IMR-90 (cell line): Measurements from ENCODE around the gene OR51E2. TPM values are rescaled to one million over a fixed set of nuclear protein-coding genes. Genes with fewer than 3 reads are reported as not detected.

Experiments used
- ATAC-seq: fragments of 200-7000 bp; cut with Tn5 transposase; 2 replicates; pipeline ENCODE4 v1.9.1; 2020; ENCODE audit warnings: low read depth, mild to moderate bottlenecking, moderate library complexity
- BruUV-seq: library from RNA; stranded (reverse); fragments of 400-500 nt; replicated peaks from 2 replicates; lab custom pipeline; 2021; lab: Mats Ljungman, UMichigan
- CTCF ChIA-PET: fragments of 300-600 bp; formaldehyde crosslinking; extraction: SDS; loops from one replicate; lab custom pipeline; 2021; ENCODE audit warnings: antibody characterized with exemption; lab: Yijun Ruan, JAX
- POLR2A ChIA-PET: fragments of 300-600 bp; sonication (Branson Sonifier 250); formaldehyde crosslinking; loops from one replicate; lab custom pipeline; 2022; ENCODE audit warnings: antibody characterized with exemption; ENCODE audit not compliant: unreplicated experiment; lab: Charles Lee
- DNase-seq: peaks from one replicate; pipeline ENCODE4 v3.0.0; 2013
- H2AFZ ChIP-seq: replicated peaks from 2 replicates; pipeline ENCODE3; 2013; ENCODE audit warnings: low read length, mild to moderate bottlenecking; ENCODE audit not compliant: poor library complexity
- H2AK5ac ChIP-seq: 2 replicates; pipeline ENCODE4 v1.6.1; 2013; ENCODE audit warnings: low read depth, low read length, inconsistent platforms
- H2AK9ac ChIP-seq: replicated peaks from 2 replicates; pipeline ENCODE3; 2013; ENCODE audit warnings: mild to moderate bottlenecking, low read depth, low read length, moderate library complexity; ENCODE audit not compliant: poor library complexity
- H2BK120ac ChIP-seq: 2 replicates; pipeline ENCODE4 v1.6.1; 2013; ENCODE audit warnings: low read depth, low read length, inconsistent platforms
- H2BK15ac ChIP-seq: 3 replicates; pipeline ENCODE4 v1.6.1; 2013; ENCODE audit warnings: low read depth, low read length, inconsistent platforms
- H2BK20ac ChIP-seq: 2 replicates; pipeline ENCODE4 v1.6.1; 2013; ENCODE audit warnings: low read depth, mild to moderate bottlenecking, inconsistent platforms, low read length, moderate library complexity
- H2BK5ac ChIP-seq: 2 replicates; pipeline ENCODE4 v1.6.1; 2013; ENCODE audit warnings: mild to moderate bottlenecking, low read depth, low read length, inconsistent platforms; ENCODE audit not compliant: poor library complexity, severe bottlenecking
- H3K14ac ChIP-seq: replicated peaks from 2 replicates; pipeline ENCODE4 v1.6.1; 2013; ENCODE audit warnings: low read depth, low read length, inconsistent platforms
- H3K18ac ChIP-seq: 2 replicates; pipeline ENCODE4 v1.6.1; 2013; ENCODE audit warnings: low read depth, low read length, control low read depth
- H3K23ac ChIP-seq: 2 replicates; pipeline ENCODE4 v1.6.1; 2013; ENCODE audit warnings: low read depth, low read length, inconsistent platforms
- H3K27ac ChIP-seq: 2 replicates; pipeline ENCODE4 v1.5.1; 2013; ENCODE audit warnings: mild to moderate bottlenecking, control low read depth, low read length; ENCODE audit not compliant: insufficient read depth
- H3K27me3 ChIP-seq: 2 replicates; pipeline ENCODE4 v1.6.1; 2013; ENCODE audit warnings: low read length; ENCODE audit not compliant: control insufficient read depth, insufficient read depth
- H3K36me3 ChIP-seq: 2 replicates; pipeline ENCODE4 v1.6.1; 2013; ENCODE audit warnings: low read length, mixed read lengths; ENCODE audit not compliant: control insufficient read depth, insufficient read depth
- H3K4ac ChIP-seq: 2 replicates; pipeline ENCODE4 v1.6.1; 2013; ENCODE audit warnings: low read depth, low read length, inconsistent platforms
- H3K4me1 ChIP-seq: 2 replicates; pipeline ENCODE4 v1.6.1; 2013; ENCODE audit warnings: low read length, mixed read lengths; ENCODE audit not compliant: control insufficient read depth, insufficient read depth
- H3K4me2 ChIP-seq: 2 replicates; pipeline ENCODE4 v1.6.1; 2013; ENCODE audit warnings: low read depth, mild to moderate bottlenecking, control low read depth, low read length, moderate library complexity
- H3K4me3 ChIP-seq: 2 replicates; pipeline ENCODE4 v1.5.1; 2013; ENCODE audit warnings: low read depth, mild to moderate bottlenecking, control low read depth, low read length, moderate library complexity; ENCODE audit not compliant: insufficient read depth
- H3K56ac ChIP-seq: 2 replicates; pipeline ENCODE4 v1.6.1; 2013; ENCODE audit warnings: low read length, inconsistent platforms; ENCODE audit not compliant: insufficient read depth; ENCODE audit errors: extremely low read depth
- H3K79me1 ChIP-seq, 2 experiments: 2 replicates each; pipeline ENCODE4 v1.6.1; 2013; ENCODE audit warnings: low read length in 2 of 2, inconsistent platforms in 1 of 2, low read depth in 1 of 2
- H3K9ac ChIP-seq: 2 replicates; pipeline ENCODE4 v1.6.1; 2013; ENCODE audit warnings: low read depth, low read length, control low read depth
- H3K9me1 ChIP-seq: 2 replicates; pipeline ENCODE4 v1.6.1; 2013; ENCODE audit warnings: low read length, inconsistent platforms; ENCODE audit not compliant: insufficient read depth
- H3K9me3 ChIP-seq: 2 replicates; pipeline ENCODE4 v1.6.1; 2013; ENCODE audit warnings: low read length; ENCODE audit not compliant: control insufficient read depth, insufficient read depth
- H4K20me1 ChIP-seq: 2 replicates; pipeline ENCODE4 v1.6.1; 2013; ENCODE audit warnings: low read length, inconsistent platforms; ENCODE audit not compliant: insufficient read depth
- H4K5ac ChIP-seq: 2 replicates; pipeline ENCODE4 v1.6.1; 2013; ENCODE audit warnings: mild to moderate bottlenecking, low read depth, low read length, control low read depth
- H4K8ac ChIP-seq, 2 experiments: 2 replicates each; pipeline ENCODE4 v1.6.1; 2013; ENCODE audit warnings: low read depth in 2 of 2, low read length in 2 of 2, control low read depth in 1 of 2, inconsistent platforms in 1 of 2
- H4K91ac ChIP-seq: 2 replicates; pipeline ENCODE4 v1.6.1; 2013; ENCODE audit warnings: low read depth, low read length, inconsistent platforms; ENCODE audit not compliant: insufficient read depth
- CEBPB ChIP-seq: IDR thresholded peaks from 2 replicates; pipeline ENCODE4 v1.6.1; 2012; ENCODE audit warnings: low read depth, low read length, improper control_type of control experiment
- FOS ChIP-seq: fragments of 150-350 bp; IDR thresholded peaks from 2 replicates; pipeline ENCODE4 v1.6.1; 2016; ENCODE audit warnings: low read depth, low read length
- MXI1 ChIP-seq: IDR thresholded peaks from 2 replicates; pipeline ENCODE4 v1.6.1; 2012; ENCODE audit warnings: low read depth, mild to moderate bottlenecking, low read length, moderate library complexity, borderline replicate concordance
- POLR2A ChIP-seq: IDR thresholded peaks from 2 replicates; pipeline ENCODE4 v1.6.1; 2012; ENCODE audit warnings: mild to moderate bottlenecking, low read depth, low read length
- RCOR1 ChIP-seq: IDR thresholded peaks from 2 replicates; pipeline ENCODE4 v1.6.1; 2012; ENCODE audit warnings: mild to moderate bottlenecking, low read length, improper control_type of control experiment; ENCODE audit not compliant: insufficient replicate concordance
- RFX5 ChIP-seq: IDR thresholded peaks from 2 replicates; pipeline ENCODE4 v1.8.0; 2012; ENCODE audit warnings: low read depth, mild to moderate bottlenecking, low read length, moderate library complexity
- WGBS, 2 experiments: methylation state at CpG; one replicate each; pipeline versions ENCODE4 v1.1.5 to v1.1.7; 2013; ENCODE audit warnings: missing lambda C conversion rate in 2 of 2; ENCODE audit not compliant: insufficient read length in 1 of 2; ENCODE audit errors: extremely low coverage in 2 of 2; 5-methylcytosine and 5-hydroxymethylcytosine counted together
- dilution Hi-C: fragments of 300-500 bp; cut with HindIII; formaldehyde crosslinking; loops from one replicate; pipeline ENCODE4 v1.14.3; 2018; ENCODE audit warnings: low sequenced_read_pairs; ENCODE audit not compliant: unreplicated experiment
- in situ Hi-C: fragments of 300-500 bp; cut with MboI; formaldehyde crosslinking; loops from 3 replicates; pipeline ENCODE4 v1.14.3; 2019; ENCODE audit warnings: low sequenced_read_pairs, inconsistent platforms, mixed read lengths
- intact Hi-C: fragments of 100-400 bp; cut with micrococcal nuclease; formaldehyde crosslinking; loops from 2 replicates; pipeline ENCODE4 v1.10.0; 2022
- polyA plus RNA-seq, 3 experiments: library from polyadenylated mRNA; depleted of rRNA; stranded (reverse); fragments of >200 nt; gene quantifications; 2 replicates each; pipeline ENCODE4 v1.2.3, GENCODE V29; 2012; ENCODE audit warnings: low replicate concordance in 1 of 3
- total RNA-seq: library from RNA; depleted of rRNA; stranded (reverse); fragments of >200 nt; gene quantifications from 2 replicates; pipeline ENCODE4 v1.2.3, GENCODE V29; 2012
- TF ChIP-seq, protein P1 (sequence below): fragments of 150-350 bp; IDR thresholded peaks from 2 replicates; pipeline ENCODE4 v1.6.1; 2016; ENCODE audit warnings: low read depth, mild to moderate bottlenecking, low read length, moderate library complexity, borderline replicate concordance

The OR51E2 gene
- total and polyA plus RNA-seq, 2 of the 4 experiments (the other 2 are of a cell fraction): 0.72 to 1.3 TPM

DNA sequence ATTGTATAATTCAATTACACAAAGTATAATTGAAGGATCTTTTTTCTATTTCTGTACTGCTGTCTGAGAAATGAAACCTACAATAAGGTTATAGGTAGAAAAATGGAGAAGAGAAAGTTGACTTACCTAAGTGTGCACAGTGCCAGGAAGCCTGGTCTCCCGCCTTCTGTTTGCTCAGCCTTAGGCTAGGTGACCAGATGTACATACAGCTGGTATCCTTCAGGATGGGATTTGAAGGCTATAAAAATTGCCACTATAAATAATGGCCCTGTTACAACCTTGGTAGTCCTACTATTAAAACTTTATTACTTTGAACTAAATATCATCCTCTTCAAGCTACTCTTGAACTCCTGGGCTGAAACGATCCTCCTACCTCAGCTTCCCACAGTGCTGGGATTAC lies 19.7 kb downstream of the OR51E2 start:
- Histone ChIP-seq H3K27me3 (no peaks in the 10 kb centered on the region), H3K27ac (no peak overlapping the region), H3K23ac (no peak overlapping the region), H3K9me3 (no peaks in the 10 kb centered on the region), H3K4ac (no peak overlapping the region), H3K9ac (no peak overlapping the region), H2BK5ac (no peak overlapping the region), H3K14ac (no peak overlapping the region), H3K4me2 (no peak overlapping the region), H2BK120ac (no peak overlapping the region), H2BK20ac (no peak overlapping the region), H4K20me1 (no peaks in the 10 kb centered on the region), H2AK5ac (no peak overlapping the region), H3K36me3 (no peaks in the 10 kb centered on the region), H3K79me1 (no peaks in the 10 kb centered on the region), H3K18ac (no peak overlapping the region), H2AK9ac (no peak overlapping the region), H3K9me1 (peaks cover 7% of the 10 kb centered on the region; the same call in 1 of the 2 replicates), H2BK15ac (no peak overlapping the region), H3K4me3 (no peak overlapping the region), H2AFZ (no peak overlapping the region), H3K56ac (no peak overlapping the region), H4K5ac (no peak overlapping the region), H3K4me1 (peaks cover 4% of the 10 kb centered on the region), H4K91ac (no peak overlapping the region), H4K8ac (no peak overlapping the region)
- ChIA-PET POLR2A (no interaction called here), CTCF (no interaction called here)
- dilution Hi-C loops (no loop called here), intact Hi-C loops (no loop called here), in situ Hi-C loops (no loop called here)
- DNase-seq (no peak), ATAC-seq (no peak)
- TF ChIP-seq POLR2A (no peak), RCOR1 (no peak), CEBPB (no peak), RFX5 (no peak), MXI1 (no peak), FOS (no peak)
- TF ChIP-seq, protein P1, sequence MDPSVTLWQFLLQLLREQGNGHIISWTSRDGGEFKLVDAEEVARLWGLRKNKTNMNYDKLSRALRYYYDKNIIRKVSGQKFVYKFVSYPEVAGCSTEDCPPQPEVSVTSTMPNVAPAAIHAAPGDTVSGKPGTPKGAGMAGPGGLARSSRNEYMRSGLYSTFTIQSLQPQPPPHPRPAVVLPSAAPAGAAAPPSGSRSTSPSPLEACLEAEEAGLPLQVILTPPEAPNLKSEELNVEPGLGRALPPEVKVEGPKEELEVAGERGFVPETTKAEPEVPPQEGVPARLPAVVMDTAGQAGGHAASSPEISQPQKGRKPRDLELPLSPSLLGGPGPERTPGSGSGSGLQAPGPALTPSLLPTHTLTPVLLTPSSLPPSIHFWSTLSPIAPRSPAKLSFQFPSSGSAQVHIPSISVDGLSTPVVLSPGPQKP: no peak
- no TSS peak for BruUV-seq
- no CpG with 5 or more reads among the region's 2 CpGs for WGBS, 2 experiments
